Measurements from ENCODE around the gene PML. TPM values are rescaled to one million over a fixed set of nuclear protein-coding genes. Genes with fewer than 3 reads are reported as not detected.
"Not testable (repeated sequence)": the region's sequence is repeated elsewhere in the genome, so short reads cannot be mapped to it uniquely, and the experiment has no call there.

PML gene
- total and polyA plus RNA-seq, 8 donors = 16.0 to 170 (median 30.7) TPM

DNA sequence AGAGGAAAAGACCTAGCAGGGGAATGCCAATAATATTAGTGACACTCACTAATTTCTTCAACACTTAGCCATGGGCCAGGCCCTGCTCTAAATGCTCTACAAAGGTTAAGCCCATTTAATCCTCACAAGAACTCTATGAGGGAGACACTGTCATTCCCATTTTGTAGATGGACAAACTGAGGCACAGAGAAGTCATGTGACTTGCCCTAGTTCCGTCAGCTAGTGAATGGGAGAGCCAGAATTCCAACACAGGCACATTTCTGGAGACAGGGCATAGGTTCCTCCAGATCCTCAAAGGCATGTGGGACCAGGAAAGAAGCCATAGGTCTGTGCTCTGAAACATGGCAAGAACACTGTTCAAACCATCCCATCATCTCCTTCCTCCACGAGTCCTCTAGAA is 36.7 kb upstream of the PML start:
- Histone ChIP-seq H3K36me3 (no peaks in the 10 kb centered on the region), H3K4me3 (no peak overlapping the region), H3K9me3 (no peaks in the 10 kb centered on the region), H3K27me3 (peaks cover 0 to 3% (median 0%) of the 10 kb centered on the region in 3 donors), H3K27ac (no peak overlapping the region), H3K4me1 (peaks cover 0 to 29% (median 14%) of the 10 kb centered on the region in 4 donors)
- intact Hi-C loops (cut with DNase I; ENCODE audit: low total_unique reads) = no loop called here
- no peak for DNase-seq
- TF ChIP-seq EP300 (IDR thresholded peaks at IDR 0.05) (no peak), POLR2A (IDR thresholded peaks at IDR 0.05) (no peak), POLR2AphosphoS5 (IDR thresholded peaks at IDR 0.05) (no peak)
- TF ChIP-seq, protein P1, sequence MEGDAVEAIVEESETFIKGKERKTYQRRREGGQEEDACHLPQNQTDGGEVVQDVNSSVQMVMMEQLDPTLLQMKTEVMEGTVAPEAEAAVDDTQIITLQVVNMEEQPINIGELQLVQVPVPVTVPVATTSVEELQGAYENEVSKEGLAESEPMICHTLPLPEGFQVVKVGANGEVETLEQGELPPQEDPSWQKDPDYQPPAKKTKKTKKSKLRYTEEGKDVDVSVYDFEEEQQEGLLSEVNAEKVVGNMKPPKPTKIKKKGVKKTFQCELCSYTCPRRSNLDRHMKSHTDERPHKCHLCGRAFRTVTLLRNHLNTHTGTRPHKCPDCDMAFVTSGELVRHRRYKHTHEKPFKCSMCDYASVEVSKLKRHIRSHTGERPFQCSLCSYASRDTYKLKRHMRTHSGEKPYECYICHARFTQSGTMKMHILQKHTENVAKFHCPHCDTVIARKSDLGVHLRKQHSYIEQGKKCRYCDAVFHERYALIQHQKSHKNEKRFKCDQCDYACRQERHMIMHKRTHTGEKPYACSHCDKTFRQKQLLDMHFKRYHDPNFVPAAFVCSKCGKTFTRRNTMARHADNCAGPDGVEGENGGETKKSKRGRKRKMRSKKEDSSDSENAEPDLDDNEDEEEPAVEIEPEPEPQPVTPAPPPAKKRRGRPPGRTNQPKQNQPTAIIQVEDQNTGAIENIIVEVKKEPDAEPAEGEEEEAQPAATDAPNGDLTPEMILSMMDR (IDR thresholded peaks at IDR 0.05) = no peak
- 72 to 83% (median 75%) methylated on average over 2 of the region's 2 CpGs for WGBS, 5 donors

DNA sequence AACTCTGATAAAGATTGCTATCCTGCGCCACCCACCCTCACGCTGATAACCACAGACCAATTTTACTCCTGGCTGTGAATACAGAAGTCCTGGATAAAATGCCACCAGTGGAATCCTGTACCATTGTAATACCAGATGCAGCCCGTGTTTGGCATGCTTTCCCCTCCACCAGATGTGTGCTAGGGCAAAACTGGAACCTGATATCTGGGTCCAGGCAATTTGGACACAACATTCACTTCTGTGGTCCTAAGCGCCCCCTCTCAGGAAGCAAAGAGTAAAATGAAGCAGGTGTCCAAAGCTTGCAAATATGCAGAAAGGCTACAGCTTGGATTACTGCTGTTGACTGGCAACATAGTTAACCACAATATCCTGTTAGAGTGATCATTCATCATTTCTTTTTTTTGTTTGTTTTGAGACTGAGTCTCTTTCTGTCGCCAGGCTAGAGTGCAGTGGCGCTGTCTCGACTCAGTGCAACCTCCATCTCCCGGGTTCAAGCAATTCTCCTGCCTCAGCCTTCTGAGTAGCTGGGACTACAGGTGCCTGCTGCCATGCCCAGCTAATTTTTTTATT is 35.4 kb upstream of the PML start:
- DNase-seq = no peak
- intact Hi-C loops (cut with DNase I; ENCODE audit: low total_unique reads) = no loop called here

DNA sequence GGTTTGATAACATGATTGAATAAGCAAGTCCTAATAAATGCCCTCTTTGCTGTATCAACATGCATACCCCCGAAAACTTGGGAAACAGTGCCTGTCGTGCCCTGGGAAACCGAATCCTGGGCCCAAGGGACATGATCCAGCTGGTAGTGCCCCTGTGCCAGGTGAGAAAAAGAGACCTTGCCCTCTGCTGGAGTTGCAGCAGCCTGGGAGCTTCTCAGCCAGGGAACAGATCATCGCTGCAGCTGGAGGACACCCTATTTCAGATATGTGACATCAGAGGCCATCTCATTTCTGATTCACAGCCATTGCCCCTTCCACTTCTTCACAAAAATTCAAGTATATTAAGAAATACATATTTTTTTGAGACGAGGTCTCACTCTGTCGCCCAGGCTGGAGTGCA is 34.7 kb upstream of the PML start:
- H3K36me3 ChIP-seq = no peaks in the 10 kb centered on the region
- H3K27me3 ChIP-seq = peaks cover 0 to 3% (median 0%) of the 10 kb centered on the region in 3 donors
- no peak overlapping the region for H3K4me3 ChIP-seq
- TF ChIP-seq, protein P1 (IDR thresholded peaks at IDR 0.05) = no peak
- TF ChIP-seq POLR2AphosphoS5 (IDR thresholded peaks at IDR 0.05) (no peak), POLR2A (IDR thresholded peaks at IDR 0.05) (no peak), EP300 (IDR thresholded peaks at IDR 0.05) (no peak)
- DNase-seq = no peak
- intact Hi-C loops (cut with DNase I; ENCODE audit: low total_unique reads) = no loop called here
- no peak overlapping the region for H3K27ac ChIP-seq
- H3K4me1 ChIP-seq = peaks cover 0 to 23% (median 11%) of the 10 kb centered on the region in 4 donors
- H3K9me3 ChIP-seq = no peaks in the 10 kb centered on the region
- WGBS, 5 donors = 84 to 91% (median 88%) methylated on average over 6 of the region's 6 CpGs

More for the DNA sequence above, 35.4 kb upstream of the PML start:
- H3K9me3 ChIP-seq = no peaks in the 10 kb centered on the region
- H3K36me3 ChIP-seq = no peaks in the 10 kb centered on the region
- WGBS, 5 donors = 25 to 39% (median 30%) methylated on average over 8 of the region's 8 CpGs
- H3K27ac ChIP-seq = no peak overlapping the region
- H3K27me3 ChIP-seq = peaks cover 0 to 3% (median 0%) of the 10 kb centered on the region in 3 donors
- TF ChIP-seq EP300 (IDR thresholded peaks at IDR 0.05) = no peak
- no peak for TF ChIP-seq POLR2A (IDR thresholded peaks at IDR 0.05)
- TF ChIP-seq, protein P1 (IDR thresholded peaks at IDR 0.05) = no peak
- TF ChIP-seq POLR2AphosphoS5 (IDR thresholded peaks at IDR 0.05) = no peak
- peaks cover 0 to 19% (median 8%) of the 10 kb centered on the region in 4 donors for H3K4me1 ChIP-seq
- H3K4me3 ChIP-seq = no peak overlapping the region

DNA sequence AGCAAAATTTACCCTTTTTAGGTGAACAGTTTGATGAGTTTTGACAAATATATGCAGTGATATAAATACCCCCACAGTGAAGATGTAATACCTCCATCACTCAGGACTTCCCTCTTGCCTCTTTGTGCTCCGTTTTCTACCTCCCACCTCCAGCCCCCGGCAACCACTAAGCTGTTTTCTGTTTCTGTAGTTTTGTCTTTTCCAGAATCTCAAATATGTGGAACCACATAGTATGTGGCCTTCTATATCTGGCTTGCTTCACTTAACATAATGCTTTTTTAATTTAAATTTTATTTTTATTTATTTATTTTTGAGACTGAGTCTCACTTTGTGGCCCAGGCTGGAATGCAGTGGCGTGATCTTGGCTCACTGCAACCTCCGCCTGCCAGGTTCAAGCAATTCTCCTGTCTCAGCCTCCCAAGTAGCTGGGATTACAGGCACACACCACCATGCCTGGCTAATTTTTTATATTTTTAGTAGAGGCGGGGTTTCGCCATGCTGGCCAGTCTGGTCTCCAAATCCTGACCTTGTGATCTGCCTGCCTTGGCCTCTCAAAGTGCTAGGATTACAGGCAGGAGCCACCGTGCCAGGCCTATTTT is 33.9 kb upstream of the PML start:
- H3K4me1 ChIP-seq = peaks cover 0 to 31% (median 17%) of the 10 kb centered on the region in 4 donors
- H3K9me3 ChIP-seq; H3K36me3 ChIP-seq; H3K27me3 ChIP-seq; H3K4me3 ChIP-seq; H3K27ac ChIP-seq; intact Hi-C loops (cut with DNase I; ENCODE audit: low total_unique reads); DNase-seq: not testable (repeated sequence)
- WGBS, 5 donors = 88 to 94% (median 93%) methylated on average over 7 of the region's 7 CpGs

DNA sequence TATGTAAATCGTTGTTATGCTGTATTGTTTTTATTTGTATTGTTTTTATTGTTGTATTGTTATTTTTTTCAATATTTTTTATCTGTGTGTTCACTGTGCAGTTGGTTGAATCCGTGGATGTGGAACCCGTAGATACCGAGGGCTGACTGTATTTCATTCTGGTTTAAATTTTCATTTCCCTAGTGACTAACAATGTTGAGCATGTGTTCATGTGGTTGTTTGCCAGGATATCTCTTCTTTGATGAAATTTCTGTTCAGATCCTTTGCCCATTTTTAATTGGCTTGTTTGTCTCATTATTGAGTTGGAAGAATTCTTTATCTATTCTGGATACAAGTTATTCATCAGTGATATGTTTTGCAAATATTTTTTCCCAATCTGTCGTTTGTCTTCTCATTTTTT is 32.1 kb upstream of the PML start:
- no peak for DNase-seq
- no peaks in the 10 kb centered on the region for H3K36me3 ChIP-seq
- no peak overlapping the region for H3K4me3 ChIP-seq
- H3K4me1 ChIP-seq = peaks cover 0 to 27% (median 13%) of the 10 kb centered on the region in 4 donors
- intact Hi-C loops (cut with DNase I; ENCODE audit: low total_unique reads) = no loop called here
- H3K9me3 ChIP-seq = no peaks in the 10 kb centered on the region
- no peak overlapping the region for H3K27ac ChIP-seq
- peaks cover 0 to 4% (median 0%) of the 10 kb centered on the region in 3 donors for H3K27me3 ChIP-seq
- TF ChIP-seq, protein P1 (IDR thresholded peaks at IDR 0.05) = no peak
- no peak for TF ChIP-seq POLR2AphosphoS5 (IDR thresholded peaks at IDR 0.05)
- TF ChIP-seq POLR2A (IDR thresholded peaks at IDR 0.05) = no peak
- TF ChIP-seq EP300 (IDR thresholded peaks at IDR 0.05) = no peak
- WGBS, 5 donors = 59 to 77% (median 71%) methylated on average over 5 of the region's 5 CpGs

All from stomach (tissue), 9 donors.